Gastroesophageal sphincter (tissue), 4 donors: ENCODE data around the gene ZNF585A. TPM values are rescaled to one million over a fixed set of nuclear protein-coding genes. Genes with fewer than 3 reads are reported as not detected.

Experiments
- ATAC-seq: fragments of 150-250 bp; one replicate; pipeline ENCODE4 v1.9.1; 2016; ENCODE audit warnings: mild to moderate bottlenecking, moderate library complexity
- H3K27ac ChIP-seq, 4 donors: fragments of 200-600 bp; sonication (generic) in 3 of 4; 1 replicate in 3 of 4; 2 replicates in 1 of 4; pipeline ENCODE4 v1.5.1; 2016 to 2019
- H3K27me3 ChIP-seq: fragments of 200-600 bp; sonication (generic); one replicate; pipeline ENCODE4 v1.5.1; 2019
- H3K36me3 ChIP-seq, 2 donors: fragments of 200-600 bp; sonication (generic); one replicate each; pipeline ENCODE4 v1.5.1; 2019; ENCODE audit warnings: control low read depth in 1 of 2
- H3K4me1 ChIP-seq, 3 donors: fragments of 200-600 bp; sonication (generic); 1 replicate in 2 of 3; 2 replicates in 1 of 3; pipeline ENCODE4 v1.5.1; 2016 to 2019; ENCODE audit warnings: control low read depth in 2 of 3
- H3K4me3 ChIP-seq, 2 donors: fragments of 200-600 bp; sonication (generic); one replicate each; pipeline ENCODE4 v1.5.1; 2019; ENCODE audit warnings: mild to moderate bottlenecking in 1 of 2, moderate library complexity in 1 of 2
- H3K9me3 ChIP-seq, 3 donors: fragments of 200-600 bp; sonication (generic); one replicate each; pipeline ENCODE4 v1.5.1; 2017 to 2019; ENCODE audit warnings: control low read depth in 2 of 3
- CTCF ChIP-seq, 4 experiments: fragments of 200-600 bp in 2 of 4; fragments of 450-650 bp in 2 of 4; sonication (generic) in 1 of 4; IDR thresholded peaks; one replicate each; pipeline ENCODE4 v1.5.1; 2017 to 2019; ENCODE audit warnings: antibody characterized with exemption in 4 of 4, mild to moderate bottlenecking in 2 of 4, moderate library complexity in 2 of 4
- EP300 ChIP-seq: sonication (generic); formaldehyde crosslinking; IDR thresholded peaks from one replicate; pipeline ENCODE4 v1.6.1; 2017; ENCODE audit warnings: antibody characterized with exemption, mild to moderate bottlenecking
- POLR2A ChIP-seq, 2 donors: fragments of 450-650 bp; IDR thresholded peaks; one replicate each; pipeline ENCODE4 v1.6.1; 2017; ENCODE audit warnings: antibody characterized with exemption in 2 of 2, mild to moderate bottlenecking in 2 of 2, moderate library complexity in 1 of 2
- POLR2AphosphoS5 ChIP-seq: sonication (generic); formaldehyde crosslinking; IDR thresholded peaks from one replicate; pipeline ENCODE4 v1.6.1; 2017; ENCODE audit warnings: antibody characterized with exemption
- WGBS, 2 donors: methylation state at CpG; one replicate each; pipeline ENCODE4 v1.1.5; 2018; ENCODE audit warnings: low coverage in 1 of 2; 5-methylcytosine and 5-hydroxymethylcytosine counted together
- total RNA-seq, 4 donors: library from RNA; depleted of rRNA; stranded (reverse); fragments of >200 nt; gene quantifications; one replicate each; pipeline ENCODE4 v1.1.0, GENCODE V29; 2016

The ZNF585A gene
- total RNA-seq, 4 donors from 2014 or later = 7.8 to 10.2 (median 9.9) TPM

DNA sequence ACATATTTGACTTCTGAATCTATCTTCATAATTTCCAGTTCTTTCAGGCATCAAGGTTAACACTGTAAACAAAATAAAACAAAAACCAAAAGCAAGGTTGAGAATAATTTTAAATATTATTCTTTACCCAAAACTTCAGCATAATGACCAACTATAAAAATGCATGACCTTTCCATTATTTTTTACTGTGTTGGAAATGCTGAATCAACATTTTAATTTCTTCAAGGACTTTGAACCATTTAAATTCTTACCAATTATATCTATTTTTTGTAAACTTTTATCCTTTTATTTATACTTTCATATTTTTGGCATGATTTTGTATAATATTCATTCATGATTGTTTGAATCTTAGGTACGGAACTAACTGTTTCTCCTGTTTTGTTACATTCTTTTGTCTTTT lies 6.9 kb downstream of the ZNF585A start:
- TF ChIP-seq POLR2AphosphoS5 (no peak), CTCF (IDR thresholded peaks at IDR 0.05) (no peak), EP300 (no peak), POLR2A (IDR thresholded peaks at IDR 0.05) (no peak)
- H3K36me3 ChIP-seq = peaks cover 9 to 100% of the 10 kb centered on the region in 2 donors
- 100% methylated on average over 1 of the region's 1 CpG; no CpG with 5 or more reads in 1 of the 2 donors for WGBS, 2 donors
- peaks cover 0 to 83% (median 0%) of the 10 kb centered on the region in 3 donors for H3K9me3 ChIP-seq
- H3K27ac ChIP-seq = no peak overlapping the region
- H3K4me3 ChIP-seq = no peak overlapping the region
- no peaks in the 10 kb centered on the region for H3K27me3 ChIP-seq
- H3K4me1 ChIP-seq = no peaks in the 10 kb centered on the region
- ATAC-seq = no peak

DNA sequence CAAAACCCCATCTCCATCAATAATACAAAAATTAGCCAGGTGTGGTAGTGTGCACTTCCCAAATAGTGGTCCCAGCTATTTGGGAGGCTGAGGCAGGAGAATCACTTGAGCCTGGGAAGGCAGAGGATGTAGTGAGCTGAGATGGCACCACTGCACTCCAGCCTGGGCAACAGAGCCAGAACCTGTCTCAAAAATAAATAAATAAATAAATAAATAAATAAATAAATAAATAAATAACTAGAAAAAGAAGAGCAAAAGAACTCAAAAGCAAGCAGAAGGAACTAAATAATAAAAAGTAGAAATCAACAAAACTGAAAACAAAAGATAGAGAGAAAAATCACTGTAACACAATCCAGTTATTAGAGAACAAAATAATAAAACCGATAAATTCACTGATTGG lies 12.3 kb downstream of the ZNF585A start:
- no peak overlapping the region for H3K27ac ChIP-seq
- no peaks in the 10 kb centered on the region for H3K27me3 ChIP-seq
- TF ChIP-seq POLR2A (IDR thresholded peaks at IDR 0.05) (no peak), POLR2AphosphoS5 (no peak)
- H3K9me3 ChIP-seq = peaks cover 3 to 100% (median 6%) of the 10 kb centered on the region in 3 donors
- ATAC-seq = no peak
- H3K4me3 ChIP-seq = no peak overlapping the region
- H3K36me3 ChIP-seq = peaks cover 3 to 100% of the 10 kb centered on the region in 2 donors
- WGBS, 2 donors = 90 to 100% methylated on average over 1 of the region's 1 CpG
- no peaks in the 10 kb centered on the region for H3K4me1 ChIP-seq

- Histone ChIP-seq H3K36me3 (peaks cover 8 to 85% of the 10 kb centered on the region in 2 donors), H3K4me3 (no peak overlapping the region), H3K27me3 (no peaks in the 10 kb centered on the region), H3K4me1 (no peaks in the 10 kb centered on the region), H3K27ac (no peak overlapping the region), H3K9me3 (peaks cover 3 to 96% (median 10%) of the 10 kb centered on the region in 3 donors)
- TF ChIP-seq POLR2AphosphoS5 (no peak), POLR2A (IDR thresholded peaks at IDR 0.05) (no peak), EP300 (no peak), CTCF (IDR thresholded peaks at IDR 0.05) (no peak)
- 84 to 100% methylated on average over 3 of the region's 3 CpGs for WGBS, 2 donors
- no peak for ATAC-seq
These were observed 24.3 kb downstream of the ZNF585A start for GRCh38 chr19:37148214-37148613.

DNA sequence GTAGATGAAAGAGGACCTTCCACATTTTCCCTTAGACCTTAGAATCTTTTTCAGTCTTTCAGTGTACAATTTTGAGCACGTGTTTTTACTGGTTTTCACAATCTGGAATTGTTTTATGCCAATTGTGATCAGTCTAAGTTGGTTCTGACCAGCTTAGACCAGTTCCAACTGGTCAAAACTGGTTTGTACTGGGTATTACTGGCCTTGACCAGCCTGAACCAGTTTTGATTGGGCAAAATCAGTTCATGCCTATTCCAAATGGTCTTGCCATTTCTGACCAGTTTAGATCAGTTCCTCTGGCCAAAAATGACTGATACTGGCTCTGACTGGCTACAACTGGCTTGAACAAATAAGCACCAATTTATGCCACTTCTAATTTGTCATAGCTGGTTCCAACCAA lies 36.4 kb downstream of the ZNF585A start:
- H3K9me3 ChIP-seq = peaks cover 16 to 100% (median 17%) of the 10 kb centered on the region in 3 donors
- no peak overlapping the region for H3K27ac ChIP-seq
- no peak overlapping the region for H3K4me3 ChIP-seq
- TF ChIP-seq EP300 (no peak), CTCF (IDR thresholded peaks at IDR 0.05) (no peak), POLR2AphosphoS5 (no peak), POLR2A (IDR thresholded peaks at IDR 0.05) (no peak)
- no peaks in the 10 kb centered on the region for H3K27me3 ChIP-seq
- no peaks in the 10 kb centered on the region for H3K4me1 ChIP-seq
- ATAC-seq = no peak
- peaks cover 0 to 23% of the 10 kb centered on the region in 2 donors for H3K36me3 ChIP-seq
- 10 to 67% methylated on average over 1 of the region's 1 CpG for WGBS, 2 donors

GRCh38 chr19:37128821-37129177 lies 43.7 kb downstream of the ZNF585A start:
- no peak for TF ChIP-seq POLR2A (IDR thresholded peaks at IDR 0.05)
- TF ChIP-seq CTCF (IDR thresholded peaks at IDR 0.05) = no peak
- no peak for TF ChIP-seq EP300
- TF ChIP-seq POLR2AphosphoS5 = no peak
- H3K36me3 ChIP-seq = peaks cover 14 to 94% of the 10 kb centered on the region in 2 donors
- ATAC-seq = no peak
- H3K4me3 ChIP-seq = no peak overlapping the region
- H3K27me3 ChIP-seq = no peaks in the 10 kb centered on the region
- H3K9me3 ChIP-seq = peaks cover 20 to 100% (median 44%) of the 10 kb centered on the region in 3 donors
- no peaks in the 10 kb centered on the region for H3K4me1 ChIP-seq
- WGBS, 2 donors = 83 to 96% methylated on average over 3 of the region's 3 CpGs
- H3K27ac ChIP-seq = no peak overlapping the region
